ENCODE results near the gene FAN1.
A peak's percentile ranks its signal among the peaks of the same experiment; 100 is the strongest.
"Not testable (repeated sequence)": the region's sequence is repeated elsewhere in the genome, so short reads cannot be mapped to it uniquely, and the experiment has no call there.

The FAN1 gene

DNA sequence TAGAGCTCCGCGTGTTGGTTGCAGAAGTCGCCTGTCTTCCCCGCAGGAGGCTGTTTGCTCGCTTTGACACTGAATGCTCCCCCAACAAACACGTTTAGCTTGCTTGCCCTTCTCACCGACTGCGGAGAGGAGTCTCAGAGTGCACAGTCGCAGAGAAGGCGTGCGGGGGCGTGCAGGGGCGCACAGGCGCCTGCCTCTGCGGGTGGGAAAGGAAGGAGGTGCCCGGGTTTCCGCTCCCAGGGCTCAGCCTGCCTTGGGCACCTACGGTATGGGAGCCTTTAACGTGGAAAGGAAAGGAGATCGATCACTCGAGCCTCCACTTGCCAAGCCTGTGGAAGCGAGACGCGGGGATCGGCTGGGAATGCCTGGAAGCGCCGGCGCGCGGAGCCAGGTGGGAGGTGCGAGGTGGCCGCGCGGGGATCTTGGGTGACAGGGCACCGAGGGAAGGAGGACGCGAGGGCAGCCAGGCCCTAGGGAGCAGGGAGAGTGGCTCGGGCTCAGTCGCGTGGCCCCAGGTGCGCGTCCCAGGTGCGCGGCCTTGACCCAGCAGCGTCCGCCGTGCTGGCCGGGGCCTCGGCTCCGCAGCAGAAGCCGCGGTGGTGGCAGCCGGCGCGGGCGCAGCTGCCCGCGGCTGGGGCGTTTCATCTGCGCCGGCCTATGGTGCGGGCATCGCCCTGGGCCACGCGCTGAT, at the start of gene FAN1:
TSS of gene FAN1 (plus strand) at position 419 of the 691 bp plus-strand sequence. CDS start 749 bp downstream, outside the sequence.
- H3K36me3 Mint-ChIP-seq (ENCODE audit: low read depth), result peaks cover 41% of the 10 kb centered on the region
- peak within 1 kb of the TSS; percentile 92 for H3K4me3 Mint-ChIP-seq
- no peaks in the 10 kb centered on the region for H3K9me3 Mint-ChIP-seq
- peak within 1 kb of the TSS; percentile 77 for H3K27ac Mint-ChIP-seq
- no peaks in the 10 kb centered on the region for H3K27me3 Mint-ChIP-seq
- intact Hi-C loops (cut with micrococcal nuclease), result no loop called here
- peaks cover 29% of the 10 kb centered on the region for H3K4me1 Mint-ChIP-seq (ENCODE audit: low read depth)

DNA sequence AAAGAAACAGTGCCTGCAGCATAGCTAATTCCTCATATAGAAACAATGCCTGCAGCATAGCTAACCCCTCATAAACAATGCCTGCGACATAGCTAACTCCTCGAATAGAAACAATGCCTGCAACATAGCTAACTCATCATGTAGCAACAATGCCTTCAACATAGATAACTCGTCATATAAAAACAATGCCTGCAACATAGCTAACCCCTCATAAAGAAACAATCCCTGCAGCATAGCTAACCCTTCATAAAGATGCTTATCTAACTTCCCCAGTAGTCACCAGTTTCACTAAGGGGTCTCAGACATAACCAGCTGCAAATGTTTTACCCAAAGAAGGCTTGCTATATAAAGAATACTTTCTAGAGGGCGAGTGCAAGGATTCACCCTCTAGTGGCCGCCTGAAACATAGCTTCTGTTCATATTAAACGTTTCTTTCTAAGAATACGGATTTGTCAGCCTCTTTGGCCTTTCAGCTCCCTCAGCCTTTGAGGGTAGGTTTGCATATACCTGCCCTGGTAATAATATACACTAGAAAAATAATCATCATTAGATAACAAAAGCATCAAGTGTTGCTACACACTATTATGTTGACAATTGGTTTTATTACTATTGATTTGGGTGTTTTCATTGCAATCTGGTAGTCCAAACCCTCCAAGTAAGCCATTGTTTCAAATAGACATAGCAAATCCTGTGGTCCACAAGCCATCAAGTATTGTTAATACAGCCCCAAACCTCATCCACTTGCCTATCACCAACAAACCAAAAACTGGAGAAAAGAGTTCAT, 44.4 kb upstream of the FAN1 start:
- Mint-ChIP-seq H3K4me3 (no peak overlapping the region), H3K36me3 (ENCODE audit: low read depth) (peaks cover 4% of the 10 kb centered on the region), H3K4me1 (ENCODE audit: low read depth) (no peaks in the 10 kb centered on the region), H3K27ac (no peak overlapping the region), H3K9me3 (peaks cover 6% of the 10 kb centered on the region), H3K27me3 (no peaks in the 10 kb centered on the region)
- intact Hi-C loops (cut with micrococcal nuclease), result no loop called here

DNA sequence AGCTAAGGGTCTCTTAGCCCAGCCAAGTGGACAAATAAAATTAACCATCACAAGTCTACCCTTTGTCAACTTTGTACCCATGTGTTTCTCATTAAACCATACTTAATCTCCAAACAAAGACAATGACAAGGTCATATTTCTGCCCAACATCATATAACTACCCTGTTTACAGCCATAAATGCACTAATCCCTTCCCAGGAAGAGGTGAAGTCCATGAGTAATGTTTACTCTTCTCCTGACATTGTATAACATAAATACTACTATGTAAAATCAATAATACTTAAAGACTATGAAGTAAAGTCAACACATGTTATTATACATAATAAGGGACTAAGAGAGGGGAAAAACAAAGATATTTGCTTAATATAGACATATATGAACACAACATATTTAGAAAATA, 38.5 kb upstream of the FAN1 start:
- H3K27ac Mint-ChIP-seq, result no peak overlapping the region
- peaks cover 6% of the 10 kb centered on the region for H3K36me3 Mint-ChIP-seq (ENCODE audit: low read depth)
- intact Hi-C loops (cut with micrococcal nuclease), result no loop called here
- no peak overlapping the region for H3K4me3 Mint-ChIP-seq
- no peaks in the 10 kb centered on the region for H3K9me3 Mint-ChIP-seq
- no peaks in the 10 kb centered on the region for H3K4me1 Mint-ChIP-seq (ENCODE audit: low read depth)
- no peaks in the 10 kb centered on the region for H3K27me3 Mint-ChIP-seq

DNA sequence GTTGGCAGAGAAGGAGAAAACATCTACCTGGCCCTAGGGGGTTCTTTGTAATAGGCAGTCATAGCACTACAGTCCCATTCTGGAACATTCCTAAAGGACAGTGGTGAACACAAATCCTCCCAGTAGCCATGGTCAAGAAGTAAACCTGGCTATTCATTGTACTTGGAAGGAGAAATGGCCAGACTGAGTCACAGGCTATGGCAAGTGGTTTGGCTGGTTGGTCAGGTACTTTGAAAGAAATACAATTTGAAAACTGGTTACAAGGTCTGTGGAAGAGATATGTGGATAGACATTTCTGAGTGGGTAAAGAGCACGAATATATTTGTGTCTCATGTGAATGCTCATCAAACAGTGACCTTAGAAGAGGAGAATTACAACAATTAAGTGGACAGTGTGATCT, 33.0 kb upstream of the FAN1 start:
- Mint-ChIP-seq H3K36me3 (ENCODE audit: low read depth) (peaks cover 6% of the 10 kb centered on the region), H3K27me3 (no peaks in the 10 kb centered on the region), H3K4me1 (ENCODE audit: low read depth) (no peaks in the 10 kb centered on the region), H3K9me3 (no peaks in the 10 kb centered on the region), H3K4me3 (no peak overlapping the region), H3K27ac (no peak overlapping the region)
- intact Hi-C loops (cut with micrococcal nuclease), result no loop called here

- no peak overlapping the region for H3K4me3 Mint-ChIP-seq
- H3K4me1 Mint-ChIP-seq (ENCODE audit: low read depth), result no peaks in the 10 kb centered on the region
- intact Hi-C loops (cut with micrococcal nuclease), result no loop called here
- H3K9me3 Mint-ChIP-seq, result no peaks in the 10 kb centered on the region
- peaks cover 6% of the 10 kb centered on the region for H3K36me3 Mint-ChIP-seq (ENCODE audit: low read depth)
- no peak overlapping the region for H3K27ac Mint-ChIP-seq
- H3K27me3 Mint-ChIP-seq, result no peaks in the 10 kb centered on the region
These were observed 31.4 kb upstream of the FAN1 start for GRCh38 chr15:30872341-30872748.

DNA sequence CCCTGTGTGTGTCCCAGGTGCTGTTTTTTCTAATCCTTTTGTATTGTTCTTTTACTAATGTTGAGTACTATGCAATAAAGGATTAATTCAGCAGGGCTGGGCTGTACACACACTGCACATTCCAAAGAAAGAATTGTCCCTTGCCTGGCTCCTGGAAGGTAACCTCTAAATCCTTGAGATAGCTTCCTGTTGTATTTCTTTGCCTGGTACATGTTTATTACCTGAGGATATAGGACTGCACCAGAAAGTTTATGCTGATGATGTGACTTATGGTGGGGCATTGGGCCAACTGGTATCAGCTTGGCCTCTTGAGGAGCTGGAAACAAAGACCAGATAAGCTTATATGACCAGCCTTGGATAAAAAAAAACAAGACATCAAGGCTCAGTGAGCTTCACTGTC, 26.6 kb upstream of the FAN1 start:
- H3K4me3 Mint-ChIP-seq, result no peak overlapping the region

DNA sequence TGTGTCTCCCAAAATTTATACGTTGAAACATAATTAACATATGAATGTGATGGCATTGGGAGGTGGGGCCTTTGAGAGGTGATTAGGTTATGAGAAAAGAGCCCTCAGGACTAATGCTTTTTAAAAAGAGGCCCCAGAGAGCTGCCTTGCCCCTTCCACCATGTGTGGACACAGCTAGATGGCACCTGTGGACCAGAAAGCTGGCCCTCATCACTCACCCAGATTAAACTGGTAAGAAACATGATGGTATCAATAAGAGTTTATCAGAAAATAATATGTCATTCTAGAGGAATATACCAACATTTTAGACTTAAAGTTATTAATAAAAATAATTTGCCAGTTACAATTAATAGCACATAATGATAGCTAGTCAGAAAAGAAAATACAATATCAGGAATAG, 25.2 kb upstream of the FAN1 start:
- intact Hi-C loops (cut with micrococcal nuclease), result no loop called here
- Mint-ChIP-seq H3K9me3 (peaks cover 7% of the 10 kb centered on the region), H3K36me3 (ENCODE audit: low read depth) (peaks cover 17% of the 10 kb centered on the region), H3K27ac (no peak overlapping the region), H3K27me3 (no peaks in the 10 kb centered on the region), H3K4me1 (ENCODE audit: low read depth) (no peaks in the 10 kb centered on the region), H3K4me3 (no peak overlapping the region)

More for the DNA sequence above, 26.6 kb upstream of the FAN1 start:
- Mint-ChIP-seq H3K9me3 (peaks cover 7% of the 10 kb centered on the region), H3K36me3 (ENCODE audit: low read depth) (peaks cover 8% of the 10 kb centered on the region), H3K4me1 (ENCODE audit: low read depth) (no peaks in the 10 kb centered on the region), H3K27me3 (no peaks in the 10 kb centered on the region), H3K27ac (no peak overlapping the region)
- intact Hi-C loops (cut with micrococcal nuclease), result no loop called here

DNA sequence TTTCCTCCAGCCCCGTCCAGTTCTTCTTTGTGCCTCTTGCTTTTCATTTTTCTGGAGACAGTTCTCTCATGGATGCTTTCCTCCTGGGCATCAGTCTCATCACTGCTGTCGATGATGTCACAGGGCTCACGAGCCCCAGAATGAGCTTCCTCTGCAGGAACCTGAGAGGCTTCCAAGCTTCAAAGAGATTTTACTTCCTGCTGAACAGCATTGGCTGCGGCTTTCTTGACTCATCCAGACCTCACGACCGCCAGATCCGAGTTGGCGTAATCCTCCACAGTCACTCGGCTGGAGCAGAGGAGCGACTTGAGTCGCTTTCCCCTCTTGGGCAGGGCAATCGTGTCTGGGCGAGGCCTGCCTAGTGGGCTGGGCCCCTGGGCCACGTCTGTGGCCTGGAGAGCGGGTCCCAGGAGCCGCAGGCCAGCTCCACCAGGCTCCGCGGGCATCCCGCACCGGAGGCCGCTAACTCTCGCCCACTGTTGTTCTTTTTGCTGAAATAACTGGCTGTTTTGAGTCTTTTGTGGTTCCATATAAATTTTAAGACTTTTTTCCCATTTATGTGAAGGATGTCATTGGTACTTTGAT, 20.8 kb upstream of the FAN1 start:
- H3K27me3 Mint-ChIP-seq, result no peaks in the 10 kb centered on the region
- H3K27ac Mint-ChIP-seq, result no peak overlapping the region
- peaks cover 7% of the 10 kb centered on the region for H3K9me3 Mint-ChIP-seq
- H3K4me3 Mint-ChIP-seq, result no peak overlapping the region
- no peaks in the 10 kb centered on the region for H3K4me1 Mint-ChIP-seq (ENCODE audit: low read depth)
- intact Hi-C loops (cut with micrococcal nuclease), result no loop called here
- peaks cover 17% of the 10 kb centered on the region for H3K36me3 Mint-ChIP-seq (ENCODE audit: low read depth)

GRCh38 chr15:30883666-30884065, 20.0 kb upstream of the FAN1 start:
- H3K4me3 Mint-ChIP-seq; intact Hi-C loops (cut with micrococcal nuclease); H3K4me1 Mint-ChIP-seq (ENCODE audit: low read depth); H3K27ac Mint-ChIP-seq; H3K9me3 Mint-ChIP-seq; H3K27me3 Mint-ChIP-seq: not testable (repeated sequence)
- H3K36me3 Mint-ChIP-seq (ENCODE audit: low read depth), result peaks cover 17% of the 10 kb centered on the region

DNA sequence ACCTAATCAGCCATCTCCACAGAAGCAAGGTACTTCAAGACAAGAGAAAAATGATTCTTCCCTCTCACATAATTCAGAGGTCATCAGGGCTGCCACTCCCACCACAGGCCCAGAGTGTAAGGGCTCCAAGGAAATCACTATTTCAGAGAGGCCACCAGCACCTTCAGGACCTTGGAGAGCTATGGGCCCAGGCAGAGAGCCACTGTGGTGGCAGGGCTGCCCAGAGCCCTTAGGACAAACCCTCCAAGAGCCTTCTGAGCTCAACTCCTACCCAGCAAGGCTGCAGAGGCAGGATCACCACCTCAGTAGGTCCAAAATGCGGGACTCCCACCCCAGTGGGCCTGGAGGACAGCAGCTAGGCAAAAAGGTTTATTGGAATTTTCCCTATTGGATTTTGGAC, 17.9 kb upstream of the FAN1 start:
- Mint-ChIP-seq H3K27me3 (no peaks in the 10 kb centered on the region), H3K27ac (no peak overlapping the region), H3K9me3 (no peaks in the 10 kb centered on the region), H3K36me3 (ENCODE audit: low read depth) (peaks cover 11% of the 10 kb centered on the region), H3K4me3 (no peak overlapping the region), H3K4me1 (ENCODE audit: low read depth) (no peaks in the 10 kb centered on the region)
- intact Hi-C loops (cut with micrococcal nuclease), result no loop called here

- Mint-ChIP-seq H3K36me3 (ENCODE audit: low read depth) (no peaks in the 10 kb centered on the region), H3K4me3 (no peak overlapping the region), H3K4me1 (ENCODE audit: low read depth) (no peaks in the 10 kb centered on the region), H3K27me3 (no peaks in the 10 kb centered on the region), H3K27ac (no peak overlapping the region), H3K9me3 (no peaks in the 10 kb centered on the region)
- intact Hi-C loops (cut with micrococcal nuclease), result no loop called here
These were observed 14.5 kb upstream of the FAN1 start for GRCh38 chr15:30889196-30889595.

DNA sequence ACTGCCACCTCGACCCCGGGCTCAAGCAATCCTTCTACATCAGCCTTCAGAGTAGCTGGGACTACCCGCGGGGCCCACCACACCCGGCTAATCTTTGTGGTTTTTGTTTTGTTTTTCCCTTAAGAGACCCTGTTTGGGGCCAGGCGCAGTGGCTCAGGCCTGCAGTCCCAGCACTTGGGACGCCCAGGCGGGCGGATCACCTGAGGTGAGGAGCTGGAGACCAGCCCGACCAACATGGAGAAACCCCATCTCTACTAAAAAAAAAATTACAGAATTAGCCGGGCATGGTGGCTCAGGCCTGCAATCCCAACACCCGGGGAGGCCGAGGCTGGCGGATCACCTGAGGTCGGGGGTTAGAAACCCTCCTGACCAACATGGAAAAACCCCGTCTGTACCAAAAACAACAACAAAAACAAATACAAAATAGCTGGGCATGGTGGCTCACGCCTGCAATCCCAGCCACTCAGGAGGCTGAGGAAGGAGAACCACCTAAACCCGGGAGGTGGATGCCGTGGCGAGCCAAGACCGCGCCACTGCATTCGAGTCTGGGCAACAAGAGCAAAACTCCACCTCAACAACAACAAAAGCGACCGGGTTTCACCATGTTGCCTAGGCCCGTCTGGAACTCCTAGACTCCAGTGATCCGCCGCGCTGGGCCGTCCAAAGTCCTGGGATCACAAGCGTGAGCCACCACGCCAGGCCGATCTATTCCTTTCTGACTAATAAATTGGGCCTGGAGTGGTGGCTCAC, 8.1 kb upstream of the FAN1 start:
- intact Hi-C loops (cut with micrococcal nuclease), result no loop called here
- Mint-ChIP-seq H3K36me3 (ENCODE audit: low read depth) (peaks cover 12% of the 10 kb centered on the region), H3K9me3 (no peaks in the 10 kb centered on the region), H3K27me3 (no peaks in the 10 kb centered on the region), H3K27ac (no peak overlapping the region), H3K4me3 (no peak overlapping the region), H3K4me1 (ENCODE audit: low read depth) (no peaks in the 10 kb centered on the region)

GRCh38 chr15:30896211-30896606, 7.5 kb upstream of the FAN1 start:
- H3K27ac Mint-ChIP-seq, result no peak overlapping the region
- H3K27me3 Mint-ChIP-seq, result no peaks in the 10 kb centered on the region
- peaks cover 14% of the 10 kb centered on the region for H3K36me3 Mint-ChIP-seq (ENCODE audit: low read depth)
- H3K4me3 Mint-ChIP-seq, result no peak overlapping the region
- intact Hi-C loops (cut with micrococcal nuclease), result no loop called here
- no peaks in the 10 kb centered on the region for H3K4me1 Mint-ChIP-seq (ENCODE audit: low read depth)
- H3K9me3 Mint-ChIP-seq, result no peaks in the 10 kb centered on the region

GRCh38 chr15:30901889-30902288, 1.8 kb upstream of the FAN1 start:
- no peak overlapping the region for H3K27ac Mint-ChIP-seq
- no peaks in the 10 kb centered on the region for H3K9me3 Mint-ChIP-seq
- peaks cover 29% of the 10 kb centered on the region for H3K4me1 Mint-ChIP-seq (ENCODE audit: low read depth)
- intact Hi-C loops (cut with micrococcal nuclease), result no loop called here
- H3K27me3 Mint-ChIP-seq, result no peaks in the 10 kb centered on the region
- no peak overlapping the region for H3K4me3 Mint-ChIP-seq
- peaks cover 34% of the 10 kb centered on the region for H3K36me3 Mint-ChIP-seq (ENCODE audit: low read depth)

All from dendritic cell treated with granulocyte-macrophage colony-stimulating factor and Interleukin-4, amounts not matched to agents 40 ng/mL and 50 ng/mL, for 4 days (primary cell).